Effector CD4-positive, alpha-beta T cell (primary cell): Measurements from ENCODE around the gene MGAT5.
"Not testable (repeated sequence)": the region's sequence is repeated elsewhere in the genome, so short reads cannot be mapped to it uniquely, and the experiment has no call there.

ENCODE experiments used
- DNase-seq: peaks from one replicate; pipeline ENCODE4 v3.0.0-alpha.2; 2020

The MGAT5 gene

DNA sequence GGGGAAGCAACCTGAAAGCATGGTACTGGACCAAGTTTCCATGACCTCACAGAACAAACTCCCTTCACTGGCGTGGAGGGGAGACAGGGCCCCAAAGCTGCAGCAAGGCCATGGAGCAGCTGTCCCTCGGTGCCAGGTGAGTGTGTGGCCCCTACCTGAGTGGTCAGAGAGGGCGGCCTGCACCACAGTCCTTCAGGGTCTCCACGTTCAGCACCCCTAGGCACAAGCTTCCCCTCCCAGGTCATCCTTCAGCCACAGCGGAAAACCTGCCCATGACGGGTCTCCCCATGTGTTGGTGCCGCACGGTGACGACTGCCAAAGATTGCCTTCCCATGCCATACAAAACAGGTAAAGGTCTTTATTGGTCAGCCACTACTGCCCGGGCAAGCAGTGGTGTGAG, 201.6 kb downstream of the MGAT5 start:
- DNase-seq = no peak

DNA sequence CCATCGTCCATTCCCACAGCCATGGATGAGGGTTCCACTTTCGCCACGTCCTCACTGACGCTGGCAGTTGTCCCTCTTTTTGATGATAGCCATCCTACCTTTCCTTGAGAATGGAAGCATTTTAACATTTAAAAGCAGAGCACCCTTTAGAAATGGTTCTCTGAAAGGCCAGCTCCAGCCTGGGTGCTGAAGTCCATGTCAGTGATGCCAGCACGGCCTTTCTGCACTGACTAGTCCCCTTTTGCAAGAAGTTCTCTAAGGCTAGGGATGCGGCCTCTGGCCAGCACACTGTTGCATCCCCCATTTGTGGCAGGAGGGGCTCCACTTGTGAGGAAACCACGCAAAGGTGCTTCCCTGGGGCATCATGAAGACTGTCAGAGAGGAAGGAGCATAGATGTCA, 203.5 kb downstream of the MGAT5 start:
- DNase-seq = no peak

DNA sequence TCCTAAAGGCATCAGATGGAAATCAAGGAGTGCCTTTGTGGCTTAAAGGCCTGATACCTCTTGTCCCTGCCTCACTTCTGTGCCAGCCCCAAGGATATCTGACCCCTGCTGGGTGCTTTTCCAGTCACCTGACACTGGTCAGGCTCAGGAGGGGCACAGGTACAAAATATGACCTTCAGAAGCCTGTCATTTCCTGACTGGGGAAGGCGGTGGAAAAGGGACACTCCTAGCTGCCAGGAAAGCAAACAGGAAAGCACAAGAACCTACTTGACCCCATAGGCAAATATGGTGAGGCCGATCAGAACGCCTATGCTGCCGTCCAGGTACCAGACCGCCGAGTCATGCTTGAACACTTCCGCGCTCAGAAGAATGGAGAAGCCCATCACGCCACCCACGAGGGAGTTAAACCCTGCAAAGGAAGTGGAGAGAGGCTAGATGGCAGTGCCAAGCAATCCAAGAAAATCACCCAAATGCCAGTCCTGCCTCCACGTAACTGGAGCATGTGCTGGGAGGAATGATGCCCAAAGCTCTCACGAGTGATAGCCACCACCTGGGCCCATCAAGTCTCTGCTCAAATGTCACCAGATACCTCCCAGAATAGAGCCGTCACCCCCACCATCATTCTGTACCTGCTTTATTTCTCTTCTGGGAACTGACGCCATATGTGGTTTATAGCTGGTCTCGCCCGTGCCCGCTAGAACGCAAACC, 204.0 kb downstream of the MGAT5 start:
- no peak for DNase-seq

DNA sequence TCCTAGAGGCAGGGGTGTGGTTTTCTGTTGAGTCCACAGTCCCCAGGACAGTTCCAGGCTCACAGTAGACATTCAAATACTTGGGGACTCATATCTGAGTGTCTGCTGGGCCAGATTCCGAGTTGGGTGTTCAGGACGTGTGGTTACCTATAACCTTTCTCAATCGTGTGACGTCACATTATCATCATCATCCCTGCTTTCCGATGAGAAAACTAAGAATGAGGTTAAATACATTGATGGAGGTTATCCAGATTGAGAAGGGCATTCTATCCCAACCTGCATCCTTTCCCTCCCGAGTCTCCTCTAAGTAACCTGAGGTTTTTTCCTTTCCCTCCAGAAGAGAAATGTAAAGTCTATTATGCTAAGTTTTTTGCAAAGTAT, 204.6 kb downstream of the MGAT5 start:
- DNase-seq = no peak

DNA sequence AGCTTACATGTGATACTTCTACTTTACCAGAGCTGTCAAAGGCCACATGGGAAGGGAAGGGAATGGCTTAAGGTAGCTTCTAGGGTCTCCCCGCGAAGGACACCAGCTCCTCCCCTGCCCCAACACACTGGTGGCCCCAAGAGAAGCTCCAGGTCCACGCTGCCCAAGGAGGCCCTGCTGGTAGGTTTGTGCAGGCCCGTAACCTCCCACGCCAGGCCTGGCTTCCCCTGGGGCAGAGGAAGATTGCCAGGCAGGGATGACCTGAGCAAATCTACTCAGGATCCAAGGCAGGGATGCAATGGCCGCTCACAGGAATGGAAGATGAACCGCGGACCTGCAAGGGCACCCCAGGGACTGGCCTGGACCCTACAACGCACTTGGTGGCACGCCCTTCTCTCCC, 205.1 kb downstream of the MGAT5 start:
- no peak for DNase-seq

DNA sequence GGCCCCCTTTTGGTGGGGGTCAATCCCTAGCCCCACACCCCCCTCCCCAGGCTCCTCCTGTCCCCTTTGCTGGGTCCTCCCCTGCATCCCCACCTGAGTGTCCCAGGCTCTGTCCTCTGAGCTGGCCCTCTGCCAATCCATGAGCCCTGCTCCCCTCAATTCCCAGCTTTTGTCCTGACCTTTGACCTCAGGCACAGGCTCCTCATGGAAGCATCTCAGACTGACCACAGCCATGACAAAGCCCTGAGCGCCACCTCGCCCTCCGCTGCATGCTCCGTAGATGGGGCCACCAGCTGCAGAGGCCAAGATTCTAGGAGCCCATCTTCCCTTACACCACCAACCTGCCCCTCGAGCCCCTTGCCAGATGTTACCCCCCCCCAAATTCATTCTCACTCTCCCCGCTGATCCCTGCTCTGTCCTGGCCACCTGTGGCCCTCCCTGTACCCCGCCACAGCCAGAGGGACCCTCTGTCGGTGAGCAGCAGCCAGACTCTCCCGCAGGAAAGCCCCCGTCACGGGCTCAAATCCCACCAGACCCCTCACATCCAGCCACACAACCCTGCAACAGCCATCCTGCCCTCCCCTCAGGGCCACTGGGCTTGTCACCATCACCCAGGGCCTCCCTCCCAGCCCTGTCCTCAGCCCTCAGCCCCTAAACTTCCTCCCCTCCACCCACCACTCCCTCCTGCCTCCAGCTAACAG, 206.0 kb downstream of the MGAT5 start:
- DNase-seq = no peak

DNA sequence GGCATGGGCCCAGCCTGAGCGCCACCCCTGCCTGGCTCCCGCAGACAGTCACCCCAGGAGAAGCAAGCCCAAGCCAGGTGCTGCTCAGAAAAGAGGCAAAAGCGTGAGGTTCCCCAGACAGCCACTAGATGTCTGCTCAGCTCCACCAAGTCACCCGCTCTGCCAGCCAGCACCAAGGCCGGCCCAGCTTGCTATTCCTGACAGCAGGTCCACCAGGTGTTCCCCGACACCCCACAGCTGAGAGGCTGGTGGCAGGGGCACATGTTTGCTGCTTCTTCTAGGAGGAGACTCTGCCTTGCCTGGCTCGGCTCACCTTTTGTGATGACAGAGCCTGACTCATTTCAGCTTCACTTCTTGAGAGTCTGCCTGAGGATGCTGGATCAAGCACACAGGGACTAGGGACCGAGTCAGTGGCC, 206.7 kb downstream of the MGAT5 start:
- DNase-seq = no peak

DNA sequence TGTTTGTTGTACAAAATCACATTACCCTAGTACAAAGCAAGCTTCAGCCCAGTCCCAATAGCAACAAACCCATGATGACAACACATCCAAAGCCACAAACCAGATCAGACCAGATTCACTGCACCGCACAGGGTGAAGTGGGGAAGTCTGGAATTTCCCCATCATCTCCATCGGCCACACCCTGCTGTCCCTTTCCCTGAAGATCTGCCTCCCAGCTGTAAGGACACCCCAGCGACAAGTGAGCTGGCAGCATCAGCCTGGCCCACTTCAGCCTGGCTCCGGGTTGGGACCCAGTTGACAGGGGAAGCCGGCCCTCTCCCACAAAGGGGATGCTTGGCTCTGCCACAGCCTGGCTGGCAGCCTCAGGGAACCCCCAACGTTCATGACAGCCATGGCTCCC, 207.6 kb downstream of the MGAT5 start:
- no peak for DNase-seq

DNA sequence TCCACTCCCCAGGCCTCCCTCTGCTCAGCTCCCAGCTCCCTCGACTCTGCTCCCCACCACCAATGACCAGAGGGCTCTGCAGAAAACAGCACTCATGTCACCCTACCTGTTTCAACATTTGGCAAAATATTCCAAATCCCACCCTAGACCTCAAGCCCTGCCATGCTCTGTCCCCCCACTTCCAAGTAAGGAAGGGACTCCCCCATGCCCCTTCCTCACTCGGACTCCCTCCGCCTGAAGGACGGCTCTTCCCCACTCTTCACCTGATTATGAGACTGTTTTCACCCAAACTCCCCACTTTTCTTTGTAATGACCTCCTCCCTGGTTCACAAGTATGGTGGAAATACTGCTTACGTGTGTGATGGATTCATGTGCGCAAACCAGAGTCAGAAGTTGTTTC, 208.4 kb downstream of the MGAT5 start:
- no peak for DNase-seq

DNA sequence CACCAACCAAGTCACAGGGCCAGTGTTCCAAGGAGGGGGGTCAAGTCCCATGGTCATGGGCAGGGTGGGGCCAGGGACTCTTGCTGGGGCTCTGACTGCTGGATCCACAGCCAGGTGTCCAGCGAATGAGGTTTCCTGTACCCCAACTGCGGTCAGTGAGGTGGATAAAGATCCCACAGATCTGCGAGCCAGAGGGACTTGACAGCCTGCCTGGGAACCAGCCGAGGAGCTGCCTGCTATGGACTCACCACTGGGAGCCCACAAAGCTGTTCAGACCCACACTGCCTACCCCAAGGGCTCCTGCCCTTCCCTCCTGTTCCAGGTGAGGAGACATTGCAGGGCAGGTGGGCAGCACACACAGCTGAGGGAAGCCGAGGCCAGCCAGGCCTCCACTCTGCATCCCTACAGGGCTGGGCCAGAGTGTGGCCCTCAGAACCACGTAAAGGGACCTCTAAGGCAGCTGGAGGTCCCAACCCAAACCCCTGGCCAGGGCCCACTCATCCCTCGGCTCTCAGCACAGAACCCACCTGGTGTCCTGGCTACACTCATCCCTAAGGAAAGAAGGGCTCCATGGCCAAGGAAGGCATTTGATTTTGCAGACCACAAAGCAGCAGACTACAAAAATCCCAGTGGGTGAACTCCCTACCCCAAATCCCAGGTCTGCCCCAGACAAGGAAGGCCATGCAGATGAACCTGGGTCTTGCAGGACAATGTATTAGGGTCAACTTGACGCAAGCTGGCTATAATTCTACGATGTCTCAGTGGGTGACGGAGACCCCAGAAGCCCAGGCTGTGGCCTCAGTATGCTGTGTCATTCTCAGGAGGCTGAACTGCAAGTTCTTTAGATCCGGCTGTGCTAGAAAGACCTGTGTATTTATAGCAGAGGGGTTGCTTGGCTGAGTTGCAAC, 209.2 kb downstream of the MGAT5 start:
- no peak for DNase-seq

DNA sequence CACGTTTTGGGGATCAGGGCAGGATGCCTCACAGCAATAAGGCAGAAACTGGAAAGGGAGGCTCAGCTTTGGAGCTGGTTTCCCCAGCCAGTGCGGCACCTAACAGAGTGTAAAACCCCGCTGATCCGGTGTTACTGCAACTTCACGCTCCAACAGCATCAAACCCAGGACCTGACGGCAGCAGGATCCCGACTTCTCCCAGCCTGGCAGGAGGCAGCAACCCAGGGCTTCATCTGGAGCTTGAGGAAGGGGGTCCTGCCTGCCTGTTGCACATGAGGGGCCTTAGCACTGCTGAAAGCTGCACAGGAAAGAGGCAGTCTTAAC, 209.8 kb downstream of the MGAT5 start:
- no peak for DNase-seq

DNA sequence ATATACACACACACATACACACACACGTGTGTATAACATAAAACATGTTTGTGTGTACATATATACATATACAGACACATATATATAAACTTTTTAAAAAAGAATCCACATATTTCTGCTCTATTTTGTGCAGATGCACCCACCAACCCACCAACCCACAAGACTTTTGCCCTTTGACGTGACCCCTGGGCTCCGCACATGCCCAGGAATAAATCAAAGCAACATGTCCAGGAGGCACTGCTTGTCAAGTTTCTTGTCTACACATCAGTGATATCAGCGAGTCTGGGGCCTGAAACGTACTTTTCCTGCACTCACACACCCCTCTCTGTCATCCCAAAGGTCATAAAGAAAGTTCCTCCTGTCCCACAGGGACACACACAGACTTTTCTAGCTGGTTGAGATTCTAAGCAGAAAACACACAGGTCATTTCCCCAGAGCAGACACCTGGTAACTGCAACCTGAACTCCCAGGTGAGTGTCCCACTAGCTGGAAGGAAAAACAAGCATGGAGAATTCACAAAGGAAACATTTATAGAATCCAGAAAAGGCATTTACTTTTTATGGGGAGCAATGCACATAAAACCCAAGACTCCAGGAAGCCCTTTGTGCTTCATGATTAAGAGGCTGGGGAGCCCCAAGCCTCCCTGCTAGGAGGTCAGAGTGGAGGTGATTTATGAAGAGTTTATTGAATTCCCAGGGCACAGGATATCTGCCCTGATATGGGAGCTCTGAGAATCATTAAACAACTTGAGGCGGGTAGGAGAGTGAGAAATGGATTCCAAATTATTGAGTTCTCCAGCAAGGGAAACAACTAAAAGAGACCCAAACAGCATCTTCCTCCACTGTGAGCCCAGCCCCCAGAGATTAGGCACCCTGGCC, 211.6 kb downstream of the MGAT5 start:
- no peak for DNase-seq

DNA sequence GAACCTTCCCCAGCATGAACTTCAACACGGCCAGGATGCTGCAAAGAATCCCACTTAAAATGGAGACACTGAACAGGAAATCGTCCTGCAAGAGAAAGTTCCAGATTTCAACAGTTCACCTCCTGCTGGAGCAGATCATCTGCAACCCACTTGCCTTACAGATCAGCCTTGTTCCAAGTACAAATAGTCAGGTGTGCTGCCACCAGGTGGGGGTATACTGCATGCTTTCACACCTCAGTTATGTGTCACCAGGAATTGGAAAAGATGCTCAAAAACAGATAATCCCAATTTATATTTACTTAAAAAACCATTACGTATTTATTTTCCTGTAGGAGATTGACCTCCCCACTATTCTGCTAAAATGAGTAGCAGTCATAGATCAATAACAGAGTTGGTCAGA, 212.3 kb downstream of the MGAT5 start:
- no peak for DNase-seq

DNA sequence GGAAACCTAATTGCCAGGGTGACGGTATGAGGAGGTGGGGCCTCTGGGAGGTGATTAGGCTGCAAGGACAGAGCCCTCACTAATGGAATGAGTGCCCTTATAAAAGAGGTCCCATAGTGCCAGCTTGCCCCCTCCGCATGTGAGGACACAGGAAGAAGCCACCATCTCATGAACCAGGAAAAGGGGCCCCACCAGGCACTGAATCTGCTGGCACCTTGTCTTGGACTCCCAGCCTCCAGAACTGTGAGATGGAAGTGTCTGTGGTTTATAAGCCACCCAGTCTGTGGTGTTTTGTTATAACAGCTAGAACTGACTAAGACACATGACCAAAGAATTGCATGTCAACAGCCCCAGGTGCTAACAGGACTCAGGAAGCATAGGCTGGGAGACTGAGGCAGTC, 214.3 kb downstream of the MGAT5 start:
- DNase-seq = no peak

DNA sequence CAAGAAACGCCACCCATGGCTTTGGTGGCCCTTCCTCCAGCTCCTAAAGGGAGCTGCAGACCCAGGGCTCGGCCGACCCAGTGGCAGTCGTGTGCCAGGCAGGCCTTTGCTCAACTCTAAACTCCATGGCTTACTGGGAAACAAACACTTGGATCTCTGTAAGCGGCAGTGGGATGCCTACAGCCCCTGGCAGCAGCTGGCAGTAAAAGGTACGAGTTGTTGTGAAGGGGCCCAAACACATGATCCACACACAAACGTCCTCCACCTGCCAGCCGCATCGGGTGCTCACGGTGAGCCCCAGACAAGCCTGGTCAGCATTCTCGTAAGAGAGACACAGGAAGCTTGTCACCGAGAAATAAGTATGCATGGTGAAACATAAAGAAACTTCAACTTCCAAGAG, 214.9 kb downstream of the MGAT5 start:
- no peak for DNase-seq

DNA sequence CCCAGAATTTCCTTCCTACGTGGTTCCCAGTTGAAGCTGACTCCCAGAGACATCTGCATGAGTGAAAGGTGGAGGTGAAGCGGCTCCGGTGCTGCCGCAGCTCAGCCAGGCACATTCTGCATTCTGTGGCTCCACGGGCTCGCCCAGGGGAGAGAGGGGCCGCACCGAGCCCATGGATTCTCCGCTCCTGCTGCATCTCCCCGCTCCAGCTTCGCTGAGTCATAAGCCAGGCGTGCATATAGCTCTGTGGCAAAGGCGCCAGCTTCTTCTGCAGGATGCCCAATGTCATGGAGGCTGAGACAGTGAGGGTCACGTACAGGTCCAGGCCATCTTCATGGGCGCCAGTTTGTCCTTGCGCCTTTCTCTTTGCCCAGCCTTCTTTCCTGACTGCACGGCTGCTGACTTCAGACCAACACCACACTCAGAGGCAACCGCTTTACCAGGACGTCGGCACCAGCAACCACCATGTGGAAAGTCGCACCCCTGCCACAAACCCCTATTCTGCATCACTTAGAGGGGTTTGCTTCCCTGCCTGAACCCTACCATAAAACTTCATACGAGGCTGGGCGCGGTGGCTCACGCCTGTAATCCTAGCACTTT, 215.7 kb downstream of the MGAT5 start:
- no peak for DNase-seq

DNA sequence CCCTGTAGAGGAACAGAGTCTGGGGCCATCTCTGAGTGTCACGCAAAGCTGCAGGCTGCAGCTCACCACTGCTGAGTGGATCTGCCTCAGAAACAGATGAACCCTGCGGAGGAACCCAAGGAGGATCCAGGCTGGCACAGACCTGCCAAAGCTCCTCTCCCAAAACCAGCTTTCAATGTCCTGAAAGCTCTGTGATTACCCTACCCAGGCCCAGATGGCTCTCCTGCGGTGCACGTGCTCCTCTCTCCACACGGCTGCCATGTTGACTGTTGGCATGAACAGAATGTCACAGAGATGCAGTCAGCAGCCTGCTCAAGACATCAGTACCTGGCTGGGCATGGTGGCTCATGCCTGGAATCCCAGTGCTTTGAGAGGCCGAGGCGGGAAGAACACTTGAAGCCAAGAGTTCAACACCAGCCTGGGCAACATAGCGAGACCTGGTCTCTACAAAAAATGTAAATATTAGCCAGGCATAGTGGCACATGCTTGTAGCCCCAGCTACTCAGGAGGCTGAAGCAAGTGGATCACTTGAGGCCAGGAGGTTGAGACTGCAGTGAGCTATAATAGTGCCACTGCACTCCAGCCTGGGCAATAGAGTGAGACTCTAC, 216.8 kb downstream of the MGAT5 start:
- DNase-seq = no peak

DNA sequence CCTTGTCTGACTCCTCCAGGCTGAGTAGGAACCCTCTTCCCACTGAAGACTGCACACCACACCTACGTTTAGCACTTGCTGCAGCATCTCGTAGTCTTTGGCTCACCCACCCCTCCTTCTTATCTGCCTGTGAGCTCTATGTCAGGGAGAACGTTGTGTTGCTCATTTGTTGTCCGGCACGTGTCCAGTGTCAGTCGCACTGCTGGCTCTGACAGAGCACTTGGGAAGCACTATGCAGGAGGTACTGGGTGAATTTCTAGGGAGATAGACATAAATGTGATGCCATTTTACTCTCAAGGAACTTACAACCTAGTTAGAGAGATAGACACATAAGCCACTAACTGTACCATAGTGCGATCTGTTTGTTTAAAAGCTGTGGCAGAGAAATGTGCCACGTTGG, 223.1 kb downstream of the MGAT5 start:
- not testable (repeated sequence) for DNase-seq

DNA sequence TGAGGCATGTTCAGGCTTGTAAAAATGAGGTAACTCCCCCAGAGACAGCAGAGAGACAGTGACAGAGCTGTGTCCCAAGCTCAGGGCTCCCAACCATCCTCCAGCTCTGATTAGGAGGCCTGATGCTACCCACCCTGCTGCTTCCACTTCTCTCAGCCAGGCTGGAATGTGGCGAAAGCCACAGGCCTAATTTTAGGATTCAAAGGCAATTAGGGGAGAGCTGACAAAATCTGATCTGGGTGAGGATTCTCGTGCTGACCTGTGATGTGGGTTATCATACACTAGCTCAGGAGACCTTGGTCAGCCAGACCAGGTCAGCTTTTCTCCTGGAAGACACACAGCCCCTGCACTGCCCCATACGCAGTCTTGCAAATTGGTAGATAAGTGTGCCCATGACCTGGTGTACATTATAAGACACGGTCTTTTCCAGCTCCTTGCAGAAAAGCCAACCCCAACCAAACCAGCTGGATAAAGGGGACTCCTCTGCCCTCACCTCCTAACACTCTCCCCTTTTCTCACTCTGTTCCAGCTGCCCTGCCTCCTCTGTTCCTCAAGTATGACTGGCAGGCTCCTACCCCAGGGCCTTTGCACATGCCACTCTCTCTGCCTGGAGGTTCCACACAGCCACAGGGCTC, 225.9 kb downstream of the MGAT5 start:
- no peak for DNase-seq

DNA sequence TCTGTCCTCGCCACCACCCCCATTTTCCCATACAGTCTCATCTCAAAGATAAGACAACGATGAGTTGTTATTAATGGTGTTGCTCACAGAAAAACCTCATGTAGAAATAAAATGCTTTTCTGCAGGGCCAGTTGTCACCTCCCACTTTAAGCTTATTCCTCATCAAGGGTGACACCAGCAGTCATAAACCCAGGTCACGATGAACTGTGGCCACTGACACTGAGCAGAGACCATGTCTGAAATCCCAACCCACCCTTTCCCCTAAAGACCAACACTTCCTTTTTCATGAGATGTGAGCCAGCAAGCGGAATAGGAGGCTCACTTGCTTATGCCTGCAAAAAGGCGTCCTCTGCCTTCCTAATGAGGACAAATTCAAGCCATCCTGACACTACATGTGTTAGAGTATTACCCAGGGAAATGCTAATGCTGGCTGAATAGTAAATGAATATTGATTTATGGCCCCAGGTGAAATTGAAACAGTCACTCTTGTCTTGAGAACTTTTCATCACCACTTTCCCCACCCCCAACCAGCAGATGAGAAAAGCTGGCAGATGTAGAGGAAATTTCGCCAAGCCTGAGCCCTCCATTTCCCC, 228.4 kb downstream of the MGAT5 start:
- DNase-seq = no peak

DNA sequence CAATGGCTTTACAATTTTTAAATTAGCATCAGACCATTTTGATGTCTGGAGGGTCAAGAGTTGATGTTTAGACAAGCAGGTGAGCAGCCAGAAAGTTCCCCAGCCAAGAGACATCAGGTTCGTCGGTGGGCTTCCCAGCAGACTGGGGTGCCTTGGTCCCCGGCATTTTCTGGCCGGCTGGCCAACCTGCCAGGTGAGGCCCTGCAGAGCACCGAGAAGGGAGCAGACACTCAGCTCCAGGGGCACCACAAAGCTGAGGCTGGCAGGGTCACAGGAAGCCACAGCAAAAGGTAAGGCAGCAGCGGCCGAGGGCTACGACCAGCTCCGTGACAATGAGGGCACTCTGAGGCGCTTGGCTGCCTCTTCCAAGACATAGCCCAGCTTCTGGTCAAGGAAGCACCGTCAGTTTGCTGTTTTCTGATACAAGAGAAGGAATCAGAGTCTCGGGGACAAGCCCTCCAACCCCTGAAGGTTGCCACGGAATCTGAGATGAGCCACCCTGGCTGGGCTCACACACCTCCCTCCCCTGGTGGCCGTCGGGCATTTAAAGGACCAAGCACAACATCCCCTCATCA, 229.0 kb downstream of the MGAT5 start:
- no peak for DNase-seq
